ENCODE results near the gene SETD7.

- TF ChIP-seq RAD21 (IDR thresholded peaks at IDR 0.05 in 1 of 2, conservative IDR thresholded peaks at IDR 0.05 in 1 of 2; ENCODE audit: low read depth in 2 of 2, low read length in 2 of 2) (no peak), EZH2 (IDR thresholded peaks at IDR 0.05; ENCODE audit: low read depth, low read length, severe bottlenecking) (no peak), POLR2AphosphoS5 (IDR thresholded peaks at IDR 0.05; ENCODE audit: low read depth, low read length) (no peak), ATF3 (IDR thresholded peaks at IDR 0.05; ENCODE audit: insufficient read depth, low read depth, low read length) (no peak), CEBPB (IDR thresholded peaks at IDR 0.05; ENCODE audit: low read depth, low read length) (no peak), MAX (IDR thresholded peaks at IDR 0.05) (no peak), MAFK (IDR thresholded peaks at IDR 0.05; ENCODE audit: low read depth, low read length) (no peak), CREB1 (IDR thresholded peaks at IDR 0.05) (no peak), PHF8 (conservative IDR thresholded peaks at IDR 0.05; ENCODE audit: low read depth, low read length) (no peak), YY1 (IDR thresholded peaks at IDR 0.05; ENCODE audit: low read depth, low read length) (no peak)
- TF ChIP-seq, protein P1, sequence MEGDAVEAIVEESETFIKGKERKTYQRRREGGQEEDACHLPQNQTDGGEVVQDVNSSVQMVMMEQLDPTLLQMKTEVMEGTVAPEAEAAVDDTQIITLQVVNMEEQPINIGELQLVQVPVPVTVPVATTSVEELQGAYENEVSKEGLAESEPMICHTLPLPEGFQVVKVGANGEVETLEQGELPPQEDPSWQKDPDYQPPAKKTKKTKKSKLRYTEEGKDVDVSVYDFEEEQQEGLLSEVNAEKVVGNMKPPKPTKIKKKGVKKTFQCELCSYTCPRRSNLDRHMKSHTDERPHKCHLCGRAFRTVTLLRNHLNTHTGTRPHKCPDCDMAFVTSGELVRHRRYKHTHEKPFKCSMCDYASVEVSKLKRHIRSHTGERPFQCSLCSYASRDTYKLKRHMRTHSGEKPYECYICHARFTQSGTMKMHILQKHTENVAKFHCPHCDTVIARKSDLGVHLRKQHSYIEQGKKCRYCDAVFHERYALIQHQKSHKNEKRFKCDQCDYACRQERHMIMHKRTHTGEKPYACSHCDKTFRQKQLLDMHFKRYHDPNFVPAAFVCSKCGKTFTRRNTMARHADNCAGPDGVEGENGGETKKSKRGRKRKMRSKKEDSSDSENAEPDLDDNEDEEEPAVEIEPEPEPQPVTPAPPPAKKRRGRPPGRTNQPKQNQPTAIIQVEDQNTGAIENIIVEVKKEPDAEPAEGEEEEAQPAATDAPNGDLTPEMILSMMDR (IDR thresholded peaks at IDR 0.05; ENCODE audit: control extremely low read depth in 1 of 3, insufficient read depth in 1 of 3, low read depth in 1 of 3, low read length in 3 of 3): no peak
- TF ChIP-seq, protein P2, sequence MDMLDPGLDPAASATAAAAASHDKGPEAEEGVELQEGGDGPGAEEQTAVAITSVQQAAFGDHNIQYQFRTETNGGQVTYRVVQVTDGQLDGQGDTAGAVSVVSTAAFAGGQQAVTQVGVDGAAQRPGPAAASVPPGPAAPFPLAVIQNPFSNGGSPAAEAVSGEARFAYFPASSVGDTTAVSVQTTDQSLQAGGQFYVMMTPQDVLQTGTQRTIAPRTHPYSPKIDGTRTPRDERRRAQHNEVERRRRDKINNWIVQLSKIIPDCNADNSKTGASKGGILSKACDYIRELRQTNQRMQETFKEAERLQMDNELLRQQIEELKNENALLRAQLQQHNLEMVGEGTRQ (IDR thresholded peaks at IDR 0.05; ENCODE audit: low read length): no peak
Measured at GRCh38 chr4:139599076-139599475, 43.1 kb upstream of the SETD7 start.

All from H1 (cell line).